Skeletal muscle tissue (tissue), 4 donors: Measurements from ENCODE around the gene IRAK4. TPM values are rescaled to one million over a fixed set of nuclear protein-coding genes. Genes with fewer than 3 reads are reported as not detected.

Experiments used
- H3K27ac ChIP-seq: one replicate; pipeline ENCODE4 v1.7.0; 2013; ENCODE audit warnings: mild to moderate bottlenecking, low read depth, low read length, inconsistent platforms
- H3K27me3 ChIP-seq, 3 donors: one replicate each; pipeline ENCODE4 v1.7.0; 2013; ENCODE audit warnings: low read length in 3 of 3; ENCODE audit not compliant: control insufficient read depth in 3 of 3, insufficient read depth in 3 of 3
- H3K36me3 ChIP-seq, 3 donors: one replicate each; pipeline ENCODE4 v1.7.0; 2013; ENCODE audit warnings: low read length in 3 of 3; ENCODE audit not compliant: control insufficient read depth in 3 of 3, insufficient read depth in 3 of 3
- H3K4me1 ChIP-seq, 3 donors: one replicate each; pipeline ENCODE4 v1.7.0; 2013; ENCODE audit warnings: low read length in 3 of 3, mild to moderate bottlenecking in 3 of 3; ENCODE audit not compliant: control insufficient read depth in 3 of 3, insufficient read depth in 3 of 3
- H3K4me3 ChIP-seq, 3 donors: one replicate each; pipeline ENCODE4 v1.7.0; 2013; ENCODE audit warnings: low read length in 3 of 3
- H3K9ac ChIP-seq, 3 donors: one replicate each; pipeline ENCODE4 v1.7.0; 2013; ENCODE audit warnings: low read length in 3 of 3, mild to moderate bottlenecking in 3 of 3, moderate library complexity in 2 of 3, low read depth in 1 of 3
- H3K9me3 ChIP-seq, 3 donors: one replicate each; pipeline ENCODE4 v1.7.0; 2013; ENCODE audit warnings: low read length in 3 of 3; ENCODE audit not compliant: control insufficient read depth in 3 of 3
- total RNA-seq: library from RNA; depleted of rRNA; stranded (reverse); fragments of >200 nt; gene quantifications from one replicate; pipeline ENCODE4 v1.2.3, GENCODE V29; 2014
- donor health status: Osteomylitis.

The IRAK4 gene
- total RNA-seq, 1 donor from 2014 or later = 7.3 TPM

GRCh38 chr12:43826681-43827080 lies 67.9 kb downstream of the IRAK4 start:
- Histone ChIP-seq H3K4me1 (no peaks in the 10 kb centered on the region), H3K4me3 (no peak overlapping the region), H3K9me3 (no peaks in the 10 kb centered on the region), H3K27ac (no peak overlapping the region), H3K36me3 (no peaks in the 10 kb centered on the region), H3K27me3 (no peaks in the 10 kb centered on the region), H3K9ac (no peak overlapping the region)

GRCh38 chr12:43827093-43827492 lies 68.3 kb downstream of the IRAK4 start:
- Histone ChIP-seq H3K9ac (no peak overlapping the region), H3K27ac (no peak overlapping the region), H3K4me3 (no peak overlapping the region), H3K36me3 (no peaks in the 10 kb centered on the region), H3K4me1 (no peaks in the 10 kb centered on the region), H3K9me3 (no peaks in the 10 kb centered on the region), H3K27me3 (no peaks in the 10 kb centered on the region)

- H3K4me1 ChIP-seq = peaks cover 9 to 11% (median 11%) of the 10 kb centered on the region in 3 donors
- no peaks in the 10 kb centered on the region for H3K9me3 ChIP-seq
- no peak overlapping the region for H3K27ac ChIP-seq
- H3K9ac ChIP-seq = no peak overlapping the region
- no peaks in the 10 kb centered on the region for H3K36me3 ChIP-seq
- no peaks in the 10 kb centered on the region for H3K27me3 ChIP-seq
- no peak overlapping the region for H3K4me3 ChIP-seq
Observed at GRCh38 chr12:43832463-43833168, 73.9 kb downstream of the IRAK4 start.

- H3K9ac ChIP-seq = peak overlapping the region; percentile 51 to 93 (median 74)
- H3K4me3 ChIP-seq = peak overlapping the region; percentile 76 to 84 (median 79)
- H3K27ac ChIP-seq = peak overlapping the region; percentile 91
- H3K9me3 ChIP-seq = no peaks in the 10 kb centered on the region
- H3K4me1 ChIP-seq = peaks cover 9 to 11% (median 11%) of the 10 kb centered on the region in 3 donors
- no peaks in the 10 kb centered on the region for H3K36me3 ChIP-seq
- no peaks in the 10 kb centered on the region for H3K27me3 ChIP-seq
Observed at GRCh38 chr12:43835264-43835655, 76.5 kb downstream of the IRAK4 start.

- H3K27me3 ChIP-seq = no peaks in the 10 kb centered on the region
- peak within 1 kb of the TSS; percentile 91 for H3K27ac ChIP-seq
- H3K9me3 ChIP-seq = no peaks in the 10 kb centered on the region
- no peaks in the 10 kb centered on the region for H3K36me3 ChIP-seq
- peak within 1 kb of the TSS; percentile 76 to 84 (median 79) for H3K4me3 ChIP-seq
- peak within 1 kb of the TSS; percentile 74 to 93 (median 91) for H3K9ac ChIP-seq
- peaks cover 9 to 11% (median 11%) of the 10 kb centered on the region in 3 donors for H3K4me1 ChIP-seq
Observed at GRCh38 chr12:43835656-43836474, 77.1 kb downstream of the IRAK4 start, which contains the start of gene TMEM117. Gene TMEM117, plus strand, starts transcription at chr12:43836081.

- no peaks in the 10 kb centered on the region for H3K9me3 ChIP-seq
- H3K4me1 ChIP-seq = peaks cover 9 to 11% (median 11%) of the 10 kb centered on the region in 3 donors
- peak overlapping the region; percentile 74 to 93 (median 91) for H3K9ac ChIP-seq
- H3K4me3 ChIP-seq = peak overlapping the region; percentile 70 to 84 (median 79)
- H3K36me3 ChIP-seq = no peaks in the 10 kb centered on the region
- H3K27me3 ChIP-seq = no peaks in the 10 kb centered on the region
- peak overlapping the region; percentile 91 for H3K27ac ChIP-seq
Observed at GRCh38 chr12:43836475-43836989, 77.8 kb downstream of the IRAK4 start.

Other genes with a start within 250 kb of the IRAK4 start
- 0.52 TPM for gene ADAMTS20, start 206.7 kb upstream of the IRAK4 start, total RNA-seq
- gene PUS7L, start 161 bp upstream of the IRAK4 start, total RNA-seq = 10.4 TPM
- 33.4 TPM for gene TWF1, start 47.4 kb downstream of the IRAK4 start, total RNA-seq
- 9.9 TPM for gene TMEM117, start 77.1 kb downstream of the IRAK4 start, total RNA-seq